Right lobe of liver (tissue), 4 donors: ENCODE data around the gene CHIT1.

ENCODE experiments used
- POLR2A ChIP-seq: fragments of 450-650 bp; IDR thresholded peaks from one replicate; pipeline ENCODE4 v1.6.1; 2017; ENCODE audit warnings: antibody characterized with exemption, mild to moderate bottlenecking
- TF ChIP-seq, protein P1 (sequence below), 4 donors: fragments of 200-600 bp in 3 of 4; fragments of 450-650 bp in 1 of 4; IDR thresholded peaks; one replicate each; pipeline versions ENCODE4 v1.5.1 to v1.8.0; 2016 to 2022; ENCODE audit warnings: antibody characterized with exemption in 4 of 4, mild to moderate bottlenecking in 2 of 4
- donor health status: DM: no; HTN: no; CAD: no.
- donor health status: DM: no; HTN: no; CAD: no.
- donor health status: DM: no; HTN: yes; CAD: no.

DNA sequence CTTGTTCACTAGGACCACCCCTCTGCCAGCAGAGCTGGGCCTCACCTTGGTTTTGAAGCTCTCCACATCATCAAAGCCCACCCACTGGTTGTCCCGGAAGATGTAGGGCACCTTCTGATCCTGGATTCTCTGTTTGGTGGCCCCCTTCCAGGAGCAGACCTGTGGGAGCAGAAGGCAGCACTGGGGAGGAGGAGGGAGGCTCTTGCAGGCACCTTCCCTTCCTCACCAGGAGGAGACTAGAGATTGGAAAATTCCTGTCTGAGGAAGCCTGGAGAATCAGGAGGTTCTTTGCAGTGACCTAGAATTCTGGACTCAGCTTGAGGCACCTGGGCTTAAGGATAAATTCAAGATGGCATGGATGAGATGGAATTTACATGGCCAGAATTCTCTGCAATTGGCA, 10.3 kb downstream of the CHIT1 start:
- TF ChIP-seq, protein P1, sequence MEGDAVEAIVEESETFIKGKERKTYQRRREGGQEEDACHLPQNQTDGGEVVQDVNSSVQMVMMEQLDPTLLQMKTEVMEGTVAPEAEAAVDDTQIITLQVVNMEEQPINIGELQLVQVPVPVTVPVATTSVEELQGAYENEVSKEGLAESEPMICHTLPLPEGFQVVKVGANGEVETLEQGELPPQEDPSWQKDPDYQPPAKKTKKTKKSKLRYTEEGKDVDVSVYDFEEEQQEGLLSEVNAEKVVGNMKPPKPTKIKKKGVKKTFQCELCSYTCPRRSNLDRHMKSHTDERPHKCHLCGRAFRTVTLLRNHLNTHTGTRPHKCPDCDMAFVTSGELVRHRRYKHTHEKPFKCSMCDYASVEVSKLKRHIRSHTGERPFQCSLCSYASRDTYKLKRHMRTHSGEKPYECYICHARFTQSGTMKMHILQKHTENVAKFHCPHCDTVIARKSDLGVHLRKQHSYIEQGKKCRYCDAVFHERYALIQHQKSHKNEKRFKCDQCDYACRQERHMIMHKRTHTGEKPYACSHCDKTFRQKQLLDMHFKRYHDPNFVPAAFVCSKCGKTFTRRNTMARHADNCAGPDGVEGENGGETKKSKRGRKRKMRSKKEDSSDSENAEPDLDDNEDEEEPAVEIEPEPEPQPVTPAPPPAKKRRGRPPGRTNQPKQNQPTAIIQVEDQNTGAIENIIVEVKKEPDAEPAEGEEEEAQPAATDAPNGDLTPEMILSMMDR (IDR thresholded peaks at IDR 0.05) = no peak
- no peak for TF ChIP-seq POLR2A
